Thyroid gland (tissue), 4 donors: ENCODE data around the gene BCLAF1. TPM values are rescaled to one million over a fixed set of nuclear protein-coding genes. Genes with fewer than 3 reads are reported as not detected.
A peak's percentile ranks its signal among the peaks of the same experiment; 100 is the strongest.

ENCODE experiments used
- DNase-seq, 2 donors: peaks; one replicate each; pipeline ENCODE4 v3.0.0-alpha.2; 2019
- H3K27ac ChIP-seq, 3 donors: fragments of 200-600 bp; sonication (generic); 1 replicate in 2 of 3; 2 replicates in 1 of 3; pipeline ENCODE4 v1.5.1; 2016 to 2019; ENCODE audit warnings: mild to moderate bottlenecking in 1 of 3, moderate library complexity in 1 of 3
- H3K27me3 ChIP-seq: fragments of 200-600 bp; sonication (generic); one replicate; pipeline ENCODE4 v1.5.1; 2019
- H3K36me3 ChIP-seq, 2 donors: fragments of 200-600 bp; sonication (generic); one replicate each; pipeline ENCODE4 v1.5.1; 2016 to 2019
- H3K4me1 ChIP-seq, 2 donors: fragments of 200-600 bp; sonication (generic); one replicate each; pipeline ENCODE4 v1.5.1; 2017 to 2019
- H3K4me3 ChIP-seq, 3 donors: fragments of 200-600 bp; sonication (generic); replicated peaks in 1 of 3; 1 replicate in 2 of 3; 2 replicates in 1 of 3; pipeline ENCODE4 v1.5.1; 2016; ENCODE audit warnings: mild to moderate bottlenecking in 1 of 3
- H3K9me3 ChIP-seq: fragments of 200-600 bp; sonication (generic); one replicate; pipeline ENCODE4 v1.5.1; 2017
- CTCF ChIP-seq, 6 experiments: fragments of 200-600 bp in 3 of 6; fragments of 450-650 bp in 3 of 6; sonication (generic) in 3 of 6; IDR thresholded peaks; one replicate each; pipeline ENCODE4 v1.5.1; 2016 to 2019; ENCODE audit warnings: antibody characterized with exemption in 6 of 6, mild to moderate bottlenecking in 2 of 6, inconsistent platforms in 1 of 6, moderate library complexity in 1 of 6
- POLR2A ChIP-seq, 2 donors: fragments of 450-650 bp; IDR thresholded peaks; one replicate each; pipeline ENCODE4 v1.6.1; 2017; ENCODE audit warnings: antibody characterized with exemption in 2 of 2, mild to moderate bottlenecking in 2 of 2, moderate library complexity in 1 of 2
- WGBS, 2 donors: methylation state at CpG; one replicate each; pipeline ENCODE4 v1.1.5; 2017; 5-methylcytosine and 5-hydroxymethylcytosine counted together
- intact Hi-C: fragments of 100-400 bp; cut with DNase I; formaldehyde crosslinking; loops from one replicate; pipeline ENCODE4 v1.15.1; 2023
- total RNA-seq, 4 donors: library from RNA; depleted of rRNA; stranded (reverse); fragments of >200 nt; gene quantifications; one replicate each; pipeline ENCODE4 v1.2.3, GENCODE V29; 2016

BCLAF1 gene
- total RNA-seq, 4 donors from 2014 or later: 149 to 209 (median 169) TPM

DNA sequence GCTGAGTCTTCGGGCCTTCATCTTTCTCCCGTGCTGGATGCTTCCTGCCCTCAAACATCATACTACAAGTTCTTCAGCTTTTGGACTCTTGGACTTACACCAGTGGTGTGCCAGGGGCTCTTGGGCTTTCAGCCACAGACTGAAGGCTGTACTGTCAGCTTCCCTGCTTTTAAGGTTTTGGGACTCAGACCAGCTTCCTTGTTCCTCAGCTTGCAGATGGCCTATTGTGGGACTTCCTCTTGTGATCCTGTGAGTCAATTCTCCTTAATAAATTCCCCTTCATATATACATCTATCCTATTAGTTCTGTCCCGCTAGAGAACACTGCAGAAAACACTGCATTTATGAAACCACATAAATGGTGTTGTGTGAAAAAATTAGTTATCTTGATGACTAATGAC, 13.9 kb upstream of the BCLAF1 start:
- H3K27me3 ChIP-seq: no peaks in the 10 kb centered on the region
- 85 to 92% methylated on average over 3 of the region's 3 CpGs for WGBS, 2 donors
- DNase-seq: no peak
- H3K4me1 ChIP-seq: peaks cover 0 to 7% of the 10 kb centered on the region in 2 donors
- no peak overlapping the region for H3K27ac ChIP-seq
- TF ChIP-seq CTCF (IDR thresholded peaks at IDR 0.05) (no peak), POLR2A (IDR thresholded peaks at IDR 0.05) (no peak)
- H3K4me3 ChIP-seq: no peak overlapping the region
- H3K9me3 ChIP-seq: no peaks in the 10 kb centered on the region
- intact Hi-C loops: no loop called here
- no peaks in the 10 kb centered on the region for H3K36me3 ChIP-seq

DNA sequence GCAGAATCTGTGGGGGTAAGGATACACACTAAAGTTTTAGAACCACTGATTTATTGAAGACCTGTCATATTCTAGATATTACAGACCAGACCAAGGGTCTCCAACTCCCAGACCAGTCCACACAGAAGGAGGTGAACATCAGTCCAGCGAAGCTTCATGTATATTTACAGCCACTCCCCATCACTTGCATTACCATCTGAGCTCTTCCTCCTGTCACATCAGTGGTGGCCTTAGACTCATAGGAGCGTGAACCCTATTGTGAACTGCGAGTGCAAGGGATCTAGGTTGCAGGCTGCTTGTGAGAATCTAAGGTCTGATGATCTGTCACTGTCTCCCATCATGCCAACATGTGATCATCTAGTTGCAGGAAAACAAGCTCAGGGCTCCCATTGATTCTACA, 5.0 kb upstream of the BCLAF1 start:
- TF ChIP-seq POLR2A (IDR thresholded peaks at IDR 0.05) (no peak), CTCF (IDR thresholded peaks at IDR 0.05) (no peak)
- Histone ChIP-seq H3K27me3 (no peaks in the 10 kb centered on the region), H3K9me3 (no peaks in the 10 kb centered on the region), H3K36me3 (no peaks in the 10 kb centered on the region), H3K4me3 (no peak overlapping the region), H3K4me1 (peaks cover 6 to 7% of the 10 kb centered on the region in 2 donors), H3K27ac (no peak overlapping the region)
- DNase-seq: no peak
- WGBS, 2 donors: 90 to 93% methylated on average over 3 of the region's 3 CpGs
- intact Hi-C loops: no loop called here

- Histone ChIP-seq H3K4me1 (peaks cover 32 to 34% of the 10 kb centered on the region in 2 donors), H3K9me3 (no peaks in the 10 kb centered on the region), H3K27me3 (no peaks in the 10 kb centered on the region), H3K27ac (peak overlapping the region; percentile 86 to 100 (median 100)), H3K4me3 (peak overlapping the region in 2 of 3 donors; percentile 12 to 88), H3K36me3 (no peaks in the 10 kb centered on the region)
- intact Hi-C loops: no loop called here
- no peak for TF ChIP-seq CTCF (IDR thresholded peaks at IDR 0.05)
- TF ChIP-seq POLR2A (IDR thresholded peaks at IDR 0.05): no peak
- WGBS, 2 donors: 7% methylated on average over 21 to 22 of the region's 22 CpGs
- peak; percentile 65 to 67 for DNase-seq
Measured at GRCh38 chr6:136290410-136291010, 864 bp upstream of the BCLAF1 start.

DNA sequence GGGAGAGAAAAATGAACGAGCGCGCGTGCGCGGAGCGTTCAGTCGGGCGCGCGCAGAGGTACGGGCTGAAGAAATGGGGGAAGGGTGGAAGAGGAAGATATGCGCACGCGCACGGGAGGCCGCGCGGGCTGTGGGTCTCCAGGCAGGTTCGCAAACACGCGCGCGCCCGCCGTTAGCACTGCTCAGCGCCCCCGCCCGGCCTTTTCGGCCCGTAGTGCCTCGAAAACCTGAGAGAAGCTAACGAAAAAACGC, 393 bp downstream of the BCLAF1 start:
- H3K9me3 ChIP-seq: no peaks in the 10 kb centered on the region
- no peaks in the 10 kb centered on the region for H3K36me3 ChIP-seq
- H3K4me1 ChIP-seq: peaks cover 44 to 45% of the 10 kb centered on the region in 2 donors
- H3K27ac ChIP-seq: peak overlapping the region; percentile 97 to 100 (median 100)
- intact Hi-C loops: no loop called here
- H3K4me3 ChIP-seq: peak overlapping the region; percentile 72 to 88 (median 86)
- DNase-seq: peak; percentile 89 to 92
- 0% methylated on average over 34 of the region's 34 CpGs for WGBS, 2 donors
- H3K27me3 ChIP-seq: no peaks in the 10 kb centered on the region
- TF ChIP-seq CTCF (IDR thresholded peaks at IDR 0.05) (no peak), POLR2A (IDR thresholded peaks at IDR 0.05) (no peak)

DNA sequence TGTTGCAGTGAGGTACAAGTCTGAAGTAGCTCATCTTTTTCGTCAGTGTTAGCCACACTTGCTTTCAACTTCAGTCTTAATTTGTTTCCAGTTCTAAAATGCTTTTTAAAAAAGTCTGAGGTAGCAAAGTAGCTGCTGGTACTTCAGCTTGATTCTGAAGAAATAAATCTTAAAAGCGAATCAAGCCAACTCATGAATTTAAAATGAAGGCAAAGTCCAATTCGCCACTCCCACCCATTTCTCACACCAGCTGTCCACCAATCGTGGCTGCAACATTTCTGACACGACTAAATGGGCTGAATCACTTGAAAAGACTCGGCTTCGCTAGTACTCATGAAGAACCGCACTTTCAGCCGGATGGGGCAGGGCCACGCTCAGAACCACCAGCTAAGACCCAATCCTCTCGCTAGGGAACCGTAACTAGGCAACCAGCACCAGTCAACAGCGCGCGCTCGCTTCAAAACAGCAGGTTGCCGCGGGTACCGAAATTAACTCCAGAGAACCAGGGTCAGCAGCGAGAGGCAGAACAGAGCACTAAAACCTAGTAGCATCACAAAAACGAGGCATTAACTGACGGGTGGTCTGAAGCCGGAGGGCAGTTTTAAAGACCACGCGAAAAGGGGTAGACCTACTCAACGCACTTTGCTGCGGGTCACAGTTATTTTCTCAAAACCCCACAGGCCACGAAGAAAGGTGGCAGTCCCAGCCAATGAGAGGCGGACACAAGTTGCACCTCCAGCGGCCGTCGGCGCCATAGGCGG, 900 bp downstream of the BCLAF1 start:
- 0% methylated on average over 29 to 34 of the region's 34 CpGs for WGBS, 2 donors
- intact Hi-C loops: no loop called here
- peaks cover 45% of the 10 kb centered on the region in 2 donors for H3K4me1 ChIP-seq

More for the DNA sequence above, 900 bp downstream of the BCLAF1 start:
- H3K4me3 ChIP-seq: peak overlapping the region; percentile 72 to 88 (median 86)
- DNase-seq: peak; percentile 89 to 90
- peak overlapping the region; percentile 97 to 100 (median 100) for H3K27ac ChIP-seq
- TF ChIP-seq CTCF (IDR thresholded peaks at IDR 0.05) (peak in 4 of 6 experiments; percentile 26 to 37 (median 34)), POLR2A (IDR thresholded peaks at IDR 0.05) (no peak)
- no peaks in the 10 kb centered on the region for H3K27me3 ChIP-seq
- no peaks in the 10 kb centered on the region for H3K9me3 ChIP-seq
- no peaks in the 10 kb centered on the region for H3K36me3 ChIP-seq
